Activated gamma-delta T cell treated with Interleukin-2 at 50 U/mL for 16 hours (primary cell): ENCODE results near the gene ARHGEF7.
"Not testable (repeated sequence)": the region's sequence is repeated elsewhere in the genome, so short reads cannot be mapped to it uniquely, and the experiment has no call there.

Experiments
- DNase-seq: peaks from one replicate; pipeline ENCODE4 v3.0.0-alpha.2; 2020

The ARHGEF7 gene

DNA sequence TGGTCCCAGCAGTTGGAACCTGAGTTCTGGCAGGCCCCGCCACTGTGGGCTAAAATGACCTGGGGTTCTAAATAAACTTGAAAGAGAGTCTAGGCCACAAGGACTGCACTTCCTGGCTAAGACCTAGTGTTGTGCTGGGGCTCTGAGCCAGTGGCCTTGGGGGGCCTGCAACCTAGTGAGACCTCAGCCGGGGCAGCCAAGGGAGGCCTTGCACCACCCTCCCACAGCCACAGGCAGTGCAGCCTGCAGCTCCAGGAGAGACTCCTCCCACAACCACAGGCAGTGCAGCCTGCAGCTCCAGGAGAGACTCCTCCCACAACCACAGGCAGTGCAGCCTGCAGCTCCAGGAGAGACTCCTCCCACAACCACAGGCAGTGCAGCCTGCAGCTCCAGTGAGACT is 142.8 kb downstream of the ARHGEF7 start:
- not testable (repeated sequence) for DNase-seq

DNA sequence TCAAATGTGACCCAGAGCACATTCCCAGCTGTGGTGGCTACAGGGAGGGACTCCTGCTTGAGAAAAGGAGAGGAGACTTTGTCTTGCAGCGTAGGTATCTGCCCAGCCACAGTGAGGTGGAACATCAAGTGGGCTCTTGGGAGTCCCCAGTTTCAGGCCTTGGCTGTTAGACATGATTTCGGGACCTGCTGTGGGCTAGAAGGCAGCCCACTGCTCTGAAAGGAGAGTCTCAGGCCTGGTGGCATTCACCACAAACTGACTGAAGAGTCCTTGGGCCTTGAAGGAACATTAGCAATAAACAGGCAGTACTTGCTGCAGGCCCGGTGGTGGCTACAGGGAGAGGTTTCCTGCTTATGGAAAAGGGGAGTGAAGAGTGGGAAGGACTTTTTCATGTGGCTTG is 143.5 kb downstream of the ARHGEF7 start:
- DNase-seq, result no peak

DNA sequence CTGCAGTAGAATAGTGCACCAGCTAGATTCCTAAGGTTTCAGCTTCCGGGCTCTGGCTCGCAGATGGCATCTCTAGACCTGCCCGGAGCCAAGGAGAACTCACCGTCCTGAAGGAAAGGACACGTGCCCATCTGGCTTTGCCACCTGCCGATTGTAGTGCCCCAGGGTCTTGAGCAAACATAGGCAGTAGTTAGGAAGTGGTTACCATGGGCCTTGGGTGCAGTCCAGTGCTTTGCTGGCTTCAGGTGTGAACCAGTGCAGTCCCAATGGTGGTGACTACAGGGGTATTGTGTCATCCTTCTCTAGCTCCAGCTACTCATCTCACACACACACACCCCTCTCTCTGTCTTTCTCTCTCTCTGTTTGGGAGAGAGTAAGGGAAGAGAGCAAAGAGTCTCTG is 143.9 kb downstream of the ARHGEF7 start:
- no peak for DNase-seq

DNA sequence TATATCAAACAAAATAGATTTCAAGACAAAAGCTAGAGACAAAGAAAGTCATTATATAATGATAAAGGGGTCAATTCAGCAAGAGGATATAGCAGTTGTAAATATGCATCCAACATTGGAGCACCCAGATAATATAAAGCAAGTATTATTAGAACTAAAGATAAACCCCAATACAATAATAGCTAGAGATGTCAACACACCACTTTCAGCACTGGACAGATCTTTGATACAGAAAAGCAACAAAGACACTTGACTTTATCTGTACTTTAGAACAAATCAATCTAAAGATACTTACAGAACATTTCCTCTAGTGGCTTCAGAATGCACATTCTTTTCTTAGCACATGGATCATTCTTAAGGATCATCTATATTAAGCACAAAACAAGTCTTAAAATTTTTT is 146.2 kb downstream of the ARHGEF7 start:
- no peak for DNase-seq

DNA sequence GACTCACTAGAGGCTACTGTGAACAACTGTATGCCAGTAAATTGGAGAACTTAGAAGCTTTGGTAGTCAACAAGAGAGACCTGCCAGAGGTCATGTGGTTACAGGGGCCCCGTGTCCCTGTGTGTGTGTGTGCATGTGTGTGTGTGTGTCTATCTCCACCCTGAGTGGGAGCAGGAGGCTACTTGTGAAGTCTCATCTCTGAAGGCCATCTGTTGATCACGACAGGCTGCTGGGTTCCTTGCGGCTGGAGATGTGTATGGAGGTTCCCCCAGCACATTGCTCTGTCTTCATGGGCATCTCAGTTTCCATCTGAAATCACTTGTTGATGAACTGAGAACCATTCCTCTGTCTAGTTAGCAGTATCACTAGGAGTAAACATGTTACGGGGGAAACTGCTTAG is 147.2 kb downstream of the ARHGEF7 start:
- DNase-seq, result no peak

DNA sequence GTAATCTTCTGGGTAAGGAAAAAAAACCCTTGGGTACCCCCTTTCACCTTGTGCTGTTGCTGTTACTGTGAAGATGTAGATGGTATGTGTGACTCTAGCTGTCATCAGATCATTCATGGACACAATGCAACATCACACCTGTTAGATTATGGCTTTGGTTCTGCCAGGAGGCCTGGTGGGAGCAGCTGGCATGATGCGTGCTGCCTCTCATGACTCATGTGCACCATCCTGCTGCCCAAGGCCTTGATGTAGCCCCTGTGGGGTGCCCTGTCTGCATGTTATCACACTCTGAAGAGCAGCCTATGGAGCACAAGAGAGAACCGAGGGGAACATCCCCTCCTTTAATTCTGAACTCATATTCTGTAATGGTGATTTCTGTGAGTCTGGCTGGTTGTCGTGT is 147.6 kb downstream of the ARHGEF7 start:
- no peak for DNase-seq

DNA sequence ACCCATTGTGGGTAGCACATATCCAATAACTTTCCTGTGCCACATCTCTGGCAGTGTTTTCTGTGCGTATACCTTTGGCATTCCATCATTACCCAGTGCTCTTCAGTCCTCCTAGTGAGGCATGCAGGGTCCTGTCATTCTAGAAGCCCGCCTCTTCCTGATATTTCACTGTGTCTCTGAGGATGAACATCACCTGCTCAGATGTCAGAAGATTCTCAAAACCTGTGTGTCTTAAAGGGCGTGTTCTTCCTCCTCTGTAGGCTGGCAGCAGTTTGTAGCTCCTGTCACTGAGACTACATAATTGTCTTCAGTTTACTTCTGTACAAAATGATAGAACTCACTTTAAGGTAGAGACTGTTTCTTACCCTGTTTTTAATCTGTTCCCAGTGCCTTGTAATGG is 148.5 kb downstream of the ARHGEF7 start:
- no peak for DNase-seq

DNA sequence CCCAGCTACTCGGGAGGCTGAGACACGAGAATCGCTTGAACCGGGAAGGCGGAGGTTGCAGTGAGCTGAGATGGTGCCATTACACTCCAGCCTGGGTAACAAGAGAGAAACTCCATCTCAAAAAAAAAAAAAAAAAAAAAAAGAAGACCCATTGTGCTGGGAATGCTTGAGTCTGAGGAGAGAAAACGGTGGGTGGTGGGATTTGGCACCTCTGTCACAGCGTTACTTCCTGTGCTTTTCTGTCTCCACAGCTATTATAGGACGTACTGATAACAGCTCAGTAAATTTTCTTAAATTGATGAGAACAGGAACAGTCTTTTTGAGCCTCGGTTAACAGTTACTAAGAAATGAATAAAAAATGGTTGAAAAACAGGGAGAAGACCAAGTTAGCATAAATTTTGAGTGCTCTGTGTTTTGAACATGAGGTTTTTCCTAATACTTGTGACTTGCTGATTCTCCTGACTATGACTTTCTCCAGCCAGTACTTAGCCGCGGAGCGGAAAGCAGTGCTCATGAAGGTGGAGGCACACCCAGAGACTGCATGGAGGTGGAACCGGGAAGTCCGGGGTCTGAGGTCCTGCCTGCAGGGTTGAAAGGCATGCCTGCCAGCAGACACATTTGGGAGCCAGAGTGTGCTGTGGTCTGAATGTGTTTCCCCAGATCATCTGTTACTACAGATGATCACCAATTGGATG is 150.0 kb downstream of the ARHGEF7 start:
- no peak for DNase-seq

DNA sequence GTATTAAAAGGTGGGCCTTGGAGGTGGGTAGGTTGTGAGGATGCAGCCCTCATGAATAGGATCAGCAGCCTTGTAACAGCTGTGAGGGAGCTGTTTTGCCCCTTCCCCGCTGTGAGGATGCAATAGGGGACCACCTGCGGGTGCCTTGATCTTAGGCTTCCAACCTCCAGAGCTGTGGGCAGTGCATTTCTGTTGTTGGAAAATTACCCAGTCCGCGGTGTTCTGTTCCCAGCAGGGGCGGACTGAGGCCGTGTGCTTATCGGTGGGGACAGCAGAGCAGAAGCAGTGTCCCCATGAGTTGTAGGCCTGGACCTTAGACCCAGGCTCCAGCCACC is 150.6 kb downstream of the ARHGEF7 start:
- no peak for DNase-seq

DNA sequence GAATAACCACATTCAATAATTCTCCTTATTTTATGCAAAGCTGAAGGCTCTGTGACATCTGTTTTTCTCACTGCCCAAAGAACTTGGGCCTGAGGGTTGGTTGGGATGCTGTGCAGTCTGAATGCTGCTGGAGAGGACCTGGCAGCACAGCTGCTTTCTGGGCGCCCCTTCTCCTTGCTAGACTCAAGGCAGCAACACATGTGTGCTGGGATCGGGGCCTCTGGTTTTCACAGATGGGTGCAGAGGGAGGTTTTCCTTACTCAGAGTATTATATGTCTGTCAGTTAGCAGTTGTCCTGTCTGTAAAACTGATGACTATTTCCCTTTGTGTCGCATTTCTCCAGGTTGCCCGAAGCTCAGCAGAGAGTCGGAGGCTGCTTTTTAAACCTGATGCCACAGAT is 152.1 kb downstream of the ARHGEF7 start:
- DNase-seq, result no peak

DNA sequence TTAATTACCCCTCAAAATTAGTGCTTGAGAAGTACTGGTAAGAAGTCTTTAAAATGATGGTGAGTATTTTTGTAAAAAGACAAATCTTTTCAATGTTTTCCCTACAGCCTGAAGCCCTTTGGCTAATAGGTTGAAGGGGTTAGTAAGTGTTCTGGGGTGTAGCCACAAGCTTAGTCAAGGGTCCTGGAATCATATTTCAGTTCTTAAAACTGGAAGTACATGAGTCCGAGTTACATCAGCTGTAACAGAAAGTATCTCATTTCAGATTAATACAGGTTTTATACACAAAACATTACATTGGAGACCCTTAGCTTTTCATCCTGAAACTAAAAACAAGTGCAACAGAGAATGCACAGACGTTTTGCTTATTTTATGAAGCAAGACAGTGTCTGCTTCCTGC is 152.7 kb downstream of the ARHGEF7 start:
- DNase-seq, result no peak

DNA sequence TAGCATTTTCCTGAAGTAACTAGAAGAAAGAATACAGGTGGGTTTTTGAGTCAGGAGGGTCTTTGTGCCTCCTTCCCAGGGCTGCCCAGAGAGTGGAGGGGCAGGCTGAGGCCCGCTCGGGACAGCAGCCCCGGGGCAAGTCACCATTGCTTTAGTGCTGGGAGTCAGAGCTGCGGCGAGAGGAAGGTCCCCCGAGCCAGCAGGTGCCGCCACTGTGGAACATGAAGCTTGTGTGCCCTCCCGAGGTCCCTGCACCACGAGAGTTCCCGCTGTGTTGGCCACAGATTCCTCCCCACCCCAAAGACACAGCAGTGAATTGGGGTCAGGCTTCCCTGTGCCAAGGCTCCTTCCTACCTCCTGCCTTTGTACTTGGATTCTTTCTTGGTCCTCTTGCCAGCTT is 154.4 kb downstream of the ARHGEF7 start:
- DNase-seq, result no peak

DNA sequence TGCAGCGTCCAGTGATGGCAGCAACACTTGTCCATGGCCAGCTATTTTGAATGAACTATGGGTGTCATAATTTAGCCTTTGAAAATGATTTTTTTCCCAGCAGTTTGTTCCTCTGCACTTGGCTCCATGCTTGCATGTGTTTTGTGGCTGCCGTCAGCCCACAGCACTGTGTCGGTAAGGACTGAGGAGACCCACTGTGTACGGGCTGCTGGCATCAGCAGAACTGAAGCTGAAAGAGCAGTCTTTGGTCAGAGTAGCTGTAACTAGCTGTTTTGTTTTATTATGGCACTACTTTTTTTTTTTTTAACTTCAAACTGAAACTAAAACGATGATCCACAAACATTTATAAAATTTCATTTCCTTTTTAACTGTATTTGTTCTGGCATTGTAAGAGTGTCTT is 155.0 kb downstream of the ARHGEF7 start:
- DNase-seq, result no peak

DNA sequence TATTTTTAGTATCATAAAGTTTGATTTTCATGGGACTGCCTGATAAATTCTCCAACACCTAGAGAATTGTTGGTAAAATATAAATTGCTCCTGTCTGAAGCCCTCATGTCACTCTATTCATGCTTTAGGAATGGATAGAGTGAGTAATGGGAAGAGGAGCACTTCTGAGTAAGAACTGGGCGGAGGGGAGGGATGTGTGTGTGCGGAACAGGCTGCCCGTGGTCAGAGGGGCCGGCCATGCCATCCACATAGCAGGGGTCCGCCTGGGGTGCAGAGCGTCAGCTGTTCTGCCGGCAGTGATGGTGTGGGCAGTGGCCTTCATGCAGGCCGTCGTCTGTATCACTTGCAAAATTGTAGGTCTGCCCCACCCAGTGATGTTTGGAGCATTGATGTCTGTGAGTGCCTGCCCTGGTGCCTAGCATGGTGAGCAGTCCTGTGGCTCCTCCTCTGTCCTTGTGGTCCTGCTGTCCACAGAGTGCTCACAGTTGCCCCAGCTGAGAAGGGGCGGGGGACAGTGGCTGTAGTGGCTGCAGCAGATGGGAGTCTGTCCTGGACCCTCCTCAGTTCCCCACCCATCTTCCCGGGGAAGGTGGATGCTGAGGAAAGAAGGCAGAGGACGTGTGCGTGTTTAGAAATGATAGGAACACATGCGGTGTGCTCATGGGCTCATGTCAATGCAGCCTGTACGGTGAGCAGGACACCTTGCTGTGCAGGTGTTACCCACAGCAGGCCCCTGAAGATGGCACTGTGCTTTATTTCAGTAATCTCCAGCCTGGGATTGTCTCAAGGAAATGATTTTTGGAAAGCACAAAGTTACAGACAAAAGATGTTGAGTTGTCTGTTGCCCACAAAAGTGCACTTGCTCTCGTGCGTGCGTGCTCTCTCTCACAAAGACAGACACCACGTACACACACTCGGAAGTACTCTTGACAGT is 155.9 kb downstream of the ARHGEF7 start:
- no peak for DNase-seq

DNA sequence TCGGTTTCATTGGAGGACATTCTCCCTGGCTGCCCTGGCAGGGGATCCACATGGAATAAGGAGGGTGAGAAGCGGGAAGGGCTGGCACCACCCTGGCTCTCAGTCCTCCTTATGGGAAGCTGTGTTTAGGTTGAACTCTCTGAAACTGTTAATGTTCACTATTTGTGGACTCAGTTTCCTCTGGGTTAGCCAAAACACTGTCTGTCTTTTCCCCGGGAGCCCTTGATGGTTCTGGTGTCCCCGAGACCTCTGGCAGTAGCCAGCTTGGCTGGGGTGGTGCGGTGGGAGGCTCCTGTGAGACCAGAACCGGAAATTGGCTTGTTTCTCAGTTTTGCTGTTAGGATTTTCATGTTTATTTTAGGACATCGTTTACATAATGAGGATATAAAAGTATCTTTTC is 157.0 kb downstream of the ARHGEF7 start:
- DNase-seq, result no peak

DNA sequence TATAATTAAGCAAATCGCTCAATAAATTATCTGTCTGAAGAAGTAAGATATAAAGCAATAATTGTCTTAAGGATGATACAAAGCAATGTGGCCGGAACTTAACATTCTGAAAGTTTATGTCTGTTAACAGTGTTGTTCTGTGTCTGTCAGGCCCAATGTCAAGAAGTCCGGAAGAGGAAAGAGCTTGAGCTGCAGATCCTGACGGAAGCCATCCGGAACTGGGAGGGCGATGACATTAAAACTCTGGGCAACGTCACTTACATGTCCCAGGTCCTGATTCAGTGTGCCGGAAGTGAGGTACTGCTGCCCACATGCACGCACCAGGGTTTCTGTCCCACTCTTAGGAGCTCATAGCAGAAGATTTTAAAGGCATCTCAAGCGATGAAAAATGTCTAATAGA is 160.3 kb downstream of the ARHGEF7 start:
- DNase-seq, result no peak

DNA sequence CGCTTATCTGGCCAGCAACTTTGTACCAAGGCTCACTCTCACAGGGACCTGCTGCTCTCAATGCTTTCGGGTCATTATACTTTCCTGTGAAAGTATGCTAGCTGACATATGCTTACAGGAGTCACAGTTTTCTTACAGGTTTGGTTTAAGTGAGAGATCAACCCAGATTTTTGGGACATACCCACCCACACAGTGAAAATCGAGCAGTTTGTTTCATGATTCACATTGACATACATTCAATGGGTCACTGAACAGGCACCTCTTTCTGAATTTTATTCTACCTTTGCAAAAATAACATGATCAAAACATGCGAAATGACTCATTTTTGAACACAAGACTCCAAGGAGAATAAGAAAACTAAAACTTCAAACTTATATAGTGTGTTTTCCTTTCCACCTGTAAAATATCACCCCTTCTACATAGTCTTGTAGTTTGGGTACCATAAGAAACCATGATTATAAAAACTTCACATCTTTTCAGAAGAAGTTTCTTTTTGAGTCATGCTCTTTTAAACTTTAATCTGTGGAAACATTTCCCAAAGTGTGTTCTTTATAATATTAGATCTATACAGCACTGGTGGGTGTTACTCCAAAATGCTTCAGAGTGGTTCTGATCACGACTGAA is 161.0 kb downstream of the ARHGEF7 start:
- DNase-seq, result no peak

DNA sequence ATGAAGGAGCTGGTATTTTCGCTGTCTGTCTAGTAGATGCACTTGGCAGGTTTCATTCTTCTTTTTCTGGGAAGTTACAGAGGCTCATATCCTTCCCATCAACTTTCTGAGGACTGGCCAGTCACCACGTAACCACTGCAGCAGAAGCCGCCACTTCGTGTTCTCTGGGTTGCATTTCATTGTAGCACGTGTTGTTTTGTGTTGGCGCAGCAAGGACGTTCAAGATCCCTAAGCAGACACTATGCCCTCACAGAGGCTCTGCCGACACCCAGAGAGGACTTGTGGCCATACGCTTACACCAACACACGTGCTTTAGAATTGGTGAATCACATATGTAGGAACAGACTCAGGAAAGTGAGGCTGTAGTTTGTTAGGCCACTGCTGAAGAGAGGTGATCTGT is 163.1 kb downstream of the ARHGEF7 start:
- no peak for DNase-seq

DNA sequence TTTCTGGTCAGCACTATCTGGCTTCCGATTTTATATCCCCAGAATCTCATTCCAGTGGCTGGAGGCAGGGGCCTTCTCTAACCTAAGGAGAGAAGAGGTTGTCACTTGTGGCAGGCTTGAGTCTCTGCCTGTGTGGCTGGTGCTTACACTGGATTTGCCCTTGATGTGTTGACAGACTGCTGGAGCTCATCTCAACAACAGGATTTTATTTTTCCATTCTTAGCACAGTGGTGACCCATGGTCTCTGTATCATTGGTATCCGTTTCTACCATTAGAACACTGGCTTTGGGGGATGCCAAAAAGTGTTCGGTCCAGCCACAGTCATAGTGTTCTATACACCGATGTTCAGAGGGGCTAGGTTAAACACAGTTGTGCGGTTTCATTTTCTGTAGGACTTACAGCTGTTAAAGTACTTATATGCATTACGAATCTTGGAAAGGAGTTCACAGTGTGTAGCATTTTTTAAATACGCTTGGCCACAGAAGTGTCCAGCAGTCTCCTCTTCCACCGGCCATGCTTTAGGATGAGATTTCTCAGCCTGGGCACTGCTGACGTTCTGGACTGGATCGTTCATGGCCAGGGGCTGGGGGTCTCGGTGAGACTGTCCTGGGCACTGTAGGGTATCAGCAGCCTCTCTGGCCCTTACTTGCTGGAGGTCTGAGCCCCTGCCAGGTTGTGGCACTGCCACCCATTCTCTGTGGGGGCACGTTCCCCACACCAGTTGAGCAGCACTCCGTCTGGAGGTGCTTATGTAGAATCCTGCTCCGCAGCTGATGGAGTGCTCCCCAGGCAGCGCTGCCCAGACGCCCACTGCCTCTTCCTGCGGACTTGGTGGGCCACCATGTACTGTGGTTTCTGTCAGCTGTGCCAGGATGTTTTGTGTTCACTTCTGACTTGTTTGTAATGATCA is 163.9 kb downstream of the ARHGEF7 start:
- DNase-seq, result no peak

DNA sequence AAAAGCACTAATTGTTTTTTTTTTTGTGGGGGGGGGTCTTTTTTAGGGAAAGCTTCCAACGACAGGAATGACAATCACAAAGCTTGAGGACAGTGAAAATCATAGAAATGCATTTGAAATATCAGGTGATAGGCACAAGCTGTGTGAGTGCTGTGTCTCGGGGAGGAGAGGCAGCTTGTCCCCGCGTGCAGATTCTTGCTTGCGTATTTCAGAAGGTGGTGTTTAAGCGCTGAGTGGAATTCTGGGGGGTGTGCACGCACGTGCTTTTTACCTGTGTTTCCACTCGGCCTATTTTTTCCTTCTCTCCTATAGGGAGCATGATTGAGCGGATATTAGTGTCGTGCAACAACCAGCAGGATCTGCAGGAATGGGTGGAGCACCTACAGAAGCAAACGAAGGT is 165.1 kb downstream of the ARHGEF7 start:
- DNase-seq, result no peak

DNA sequence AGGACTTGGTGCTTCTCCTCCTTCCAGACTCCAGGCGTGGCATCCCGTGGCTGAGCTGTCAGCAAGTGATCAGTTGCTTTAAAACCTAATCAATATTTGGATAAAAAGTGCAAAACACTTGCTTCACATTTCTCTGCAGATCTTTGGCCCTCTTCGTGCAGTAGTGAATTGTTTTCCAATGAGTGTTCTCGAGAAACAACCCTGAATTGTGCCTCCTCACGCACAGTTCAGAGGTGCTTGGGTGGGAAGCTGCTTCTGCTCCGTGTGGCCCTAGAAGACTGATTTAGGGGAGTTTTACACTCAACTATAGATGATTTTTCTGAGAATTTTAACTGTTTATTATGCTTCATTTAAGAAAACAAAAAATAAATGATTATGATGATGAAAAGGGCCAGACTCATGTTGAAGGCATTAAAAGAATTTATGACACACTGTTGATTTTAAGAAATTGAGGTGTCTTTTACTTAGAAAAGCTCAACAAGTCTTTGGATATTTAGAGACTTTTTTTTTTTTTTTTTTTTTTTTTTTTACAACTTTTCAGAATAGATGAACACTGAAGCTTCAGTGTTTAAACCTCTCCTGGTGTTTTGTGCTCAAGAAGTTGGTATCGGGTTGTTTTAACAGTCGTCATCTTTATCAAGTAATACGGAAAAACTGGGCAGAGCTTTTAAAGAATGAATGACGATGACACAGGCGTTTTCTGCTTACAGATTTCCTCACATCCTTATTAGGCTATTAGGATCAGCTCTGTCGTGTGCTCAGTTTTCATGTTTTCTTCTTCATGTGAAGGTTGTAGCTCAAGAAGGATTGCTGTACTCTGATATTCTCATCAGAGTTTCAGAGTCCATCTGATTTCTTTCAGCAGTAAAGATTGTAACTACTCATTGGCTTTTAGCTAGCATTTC is 165.8 kb downstream of the ARHGEF7 start:
- no peak for DNase-seq

DNA sequence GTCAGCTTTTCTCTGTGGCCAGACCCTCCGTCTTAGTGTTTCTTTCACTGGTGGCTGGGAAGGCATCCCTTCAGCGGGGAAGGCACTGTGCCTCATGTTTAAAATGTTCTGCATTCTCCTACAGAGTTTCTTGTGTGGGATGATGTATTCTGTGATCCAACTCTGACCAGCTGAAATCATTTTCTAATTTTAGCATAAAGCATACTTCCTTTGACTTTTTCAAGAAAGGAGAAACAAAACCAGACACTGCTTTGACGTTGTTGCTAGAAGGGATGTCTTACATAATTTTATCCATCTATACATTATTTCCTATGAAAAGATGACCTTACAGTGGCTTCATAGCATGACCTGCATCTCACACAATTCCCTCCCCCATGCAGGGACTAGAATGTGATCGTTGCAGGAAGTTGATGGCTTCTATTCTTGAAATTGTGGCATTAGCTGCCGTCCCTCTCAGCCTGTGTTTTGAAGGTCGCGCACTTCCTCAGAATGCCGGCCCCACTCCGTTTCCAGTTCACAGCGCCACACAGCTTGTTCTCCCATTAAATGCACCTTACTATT is 166.7 kb downstream of the ARHGEF7 start:
- no peak for DNase-seq
